GM13977 (cell line): ENCODE data around the gene INPPL1.

ENCODE experiments used
- DNase-seq: peaks from one replicate; pipeline ENCODE4 v3.0.0; 2012; ENCODE audit warnings: low spot score
- CTCF ChIP-seq: IDR thresholded peaks from 2 replicates; pipeline ENCODE4 v1.5.1; 2012; ENCODE audit warnings: mild to moderate bottlenecking, control low read depth; ENCODE audit not compliant: insufficient read depth; ENCODE audit errors: extremely low read depth, missing control alignments
- in situ Hi-C: fragments of 300-500 bp; cut with MboI; formaldehyde crosslinking; loops from one replicate; pipeline ENCODE4 v1.12.0; 2022; ENCODE audit warnings: low sequenced_read_pairs, low pct_unique_long_range_greater_than_20kb, mixed read lengths, inconsistent platforms; ENCODE audit not compliant: unreplicated experiment

The INPPL1 gene

DNA sequence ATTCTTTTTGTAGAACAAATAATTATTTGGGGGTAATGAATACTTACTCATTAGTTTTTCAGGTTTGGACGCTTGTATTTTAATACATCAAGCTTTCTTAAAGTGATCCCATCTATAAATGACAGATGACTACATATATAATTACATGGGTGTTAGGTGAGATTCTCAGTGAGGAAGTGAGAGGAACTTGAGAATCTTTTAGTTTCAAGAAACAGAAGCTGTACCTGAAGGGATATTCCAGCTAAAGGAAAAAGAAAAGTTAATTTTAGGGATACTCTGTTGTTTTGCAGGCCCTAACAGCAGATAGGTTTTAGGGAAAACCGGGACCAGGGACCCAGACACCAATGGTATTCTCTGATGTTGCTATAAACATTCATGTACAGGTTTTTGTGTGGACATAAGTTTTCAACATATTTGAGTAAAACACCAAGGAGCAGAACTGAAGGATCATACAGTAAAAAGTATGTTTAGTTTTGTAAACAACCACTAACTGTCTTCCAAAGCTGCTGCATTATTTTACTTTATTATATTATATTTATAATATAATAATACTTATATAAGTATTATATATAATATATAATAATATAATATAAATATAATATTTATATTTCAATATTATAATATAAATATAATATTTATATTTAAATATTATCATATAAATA is 43.5 kb downstream of the INPPL1 start:
- no peak for TF ChIP-seq CTCF
- in situ Hi-C loops, result no loop called here
- no peak for DNase-seq

DNA sequence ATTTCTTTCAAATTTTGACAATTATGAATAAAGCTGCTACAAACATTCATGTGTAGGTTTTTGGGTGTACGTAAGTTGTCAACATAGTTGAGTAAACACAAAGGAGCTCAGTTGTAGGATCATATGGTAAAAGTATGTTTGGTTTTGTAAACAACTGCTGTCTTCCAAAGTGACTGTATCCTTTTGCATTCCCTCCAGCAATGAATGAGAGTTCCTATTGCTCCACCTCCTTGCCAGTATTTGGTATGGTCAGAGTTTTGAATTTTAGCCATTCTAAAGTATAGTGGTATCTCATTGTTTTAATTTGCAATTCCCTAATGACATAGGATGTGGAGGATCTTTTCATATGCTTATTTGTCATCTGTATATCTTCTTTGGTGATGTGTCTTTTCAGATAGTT is 47.4 kb downstream of the INPPL1 start:
- in situ Hi-C loops, result no loop called here
- no peak for TF ChIP-seq CTCF
- no peak for DNase-seq

GRCh38 chr11:72274435-72274834 is 49.9 kb downstream of the INPPL1 start:
- in situ Hi-C loops, result no loop called here
- no peak for TF ChIP-seq CTCF
- DNase-seq, result no peak

DNA sequence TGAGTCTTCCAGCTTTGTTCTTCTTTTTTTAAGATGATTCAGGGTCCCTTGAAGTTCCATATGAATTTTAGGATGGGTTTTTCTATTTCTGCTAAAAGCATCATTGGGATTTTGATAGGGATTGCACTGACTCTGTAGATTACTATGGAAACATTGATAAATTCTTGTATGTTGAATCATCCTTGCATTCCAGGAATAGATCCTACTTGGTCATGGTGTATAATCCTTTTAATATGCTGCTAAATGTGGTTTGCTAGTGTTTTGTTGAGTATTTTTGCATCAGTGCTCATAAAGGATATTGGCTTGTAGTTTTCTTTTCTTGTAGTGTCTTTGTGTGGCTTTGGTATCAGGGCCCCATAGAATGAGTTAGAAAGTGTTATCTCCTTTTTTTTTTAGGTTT is 54.3 kb downstream of the INPPL1 start:
- TF ChIP-seq CTCF, result no peak
- in situ Hi-C loops, result no loop called here
- no peak for DNase-seq

- in situ Hi-C loops, result no loop called here
- DNase-seq, result no peak
- TF ChIP-seq CTCF, result no peak
Measured at GRCh38 chr11:72280037-72280436, 55.5 kb downstream of the INPPL1 start.

DNA sequence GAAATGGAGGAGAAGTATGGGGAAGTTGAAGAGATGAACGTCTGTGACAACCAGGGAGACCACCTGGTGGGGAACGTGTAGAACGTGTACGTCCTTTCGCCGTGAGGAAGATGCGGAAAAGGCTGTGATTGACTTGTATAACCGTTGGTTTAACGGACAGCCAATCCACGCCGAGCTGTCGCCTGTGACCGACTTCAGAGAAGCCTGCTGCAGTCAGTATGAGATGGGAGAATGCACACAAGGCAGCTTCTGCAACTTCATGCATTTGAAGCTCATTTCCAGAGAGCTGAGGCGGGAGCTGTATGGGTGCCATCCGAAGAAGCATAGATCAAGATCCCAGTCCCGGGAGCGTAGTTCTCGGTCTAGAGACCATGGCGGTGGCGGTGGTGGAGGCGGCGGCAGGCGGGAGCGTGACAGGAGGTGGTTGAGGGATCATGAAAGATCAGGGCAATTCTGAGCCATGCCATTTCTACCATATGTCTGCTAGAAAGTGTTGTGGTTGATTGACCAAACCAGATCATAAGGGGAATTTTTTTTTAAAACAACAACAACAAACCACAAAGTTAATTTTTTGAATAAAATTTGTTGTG is 56.3 kb downstream of the INPPL1 start:
- in situ Hi-C loops, result no loop called here
- TF ChIP-seq CTCF, result no peak
- no peak for DNase-seq
